Stimulated activated CD4-positive, alpha-beta T cell treated with anti-CD3 and anti-CD28 coated beads, Interleukin-1b, Interleukin-23, amount 100 ng/mL, for 48 hours (primary cell): ENCODE results near the gene FBN2.
"Not testable (repeated sequence)": the region's sequence is repeated elsewhere in the genome, so short reads cannot be mapped to it uniquely, and the experiment has no call there.

Experiments used
- DNase-seq: peaks from one replicate; pipeline ENCODE4 v3.0.0-alpha.2; 2020

The FBN2 gene

DNA sequence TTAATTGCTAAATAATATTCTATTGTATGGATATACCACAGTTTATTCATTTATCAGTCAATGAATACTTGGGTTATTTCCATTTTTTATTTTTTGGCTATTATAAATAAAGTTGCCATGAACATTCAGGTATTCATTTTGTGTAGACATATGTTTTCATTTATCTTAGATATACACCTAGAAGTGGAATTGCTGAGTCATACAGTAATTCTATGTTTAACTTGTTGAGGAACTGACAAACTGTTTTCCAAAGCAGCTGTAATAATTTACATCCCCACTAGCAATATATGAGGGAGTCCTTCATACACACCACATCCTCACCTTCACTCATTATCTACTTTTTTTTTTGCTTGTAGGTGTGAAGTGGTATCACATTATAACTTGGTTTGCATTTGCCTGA is 123.6 kb downstream of the FBN2 start:
- no peak for DNase-seq

DNA sequence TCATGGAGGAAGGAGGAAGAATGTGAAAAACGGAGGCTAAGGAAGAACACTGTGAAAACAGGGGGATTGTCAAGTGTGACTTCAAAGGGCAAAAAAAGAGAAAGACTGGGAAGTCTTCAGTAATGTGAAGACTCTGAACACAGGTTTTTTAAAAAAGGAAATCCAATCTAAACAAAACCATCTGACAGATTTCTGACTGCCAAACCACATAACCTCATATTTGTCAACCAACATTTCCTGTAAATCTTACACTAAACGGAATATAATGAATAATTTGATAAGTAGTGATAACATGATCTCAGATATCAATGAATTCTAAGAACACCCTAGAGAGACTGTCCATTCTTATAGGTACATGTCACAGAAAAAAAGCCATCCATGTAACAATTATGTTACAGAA is 124.7 kb downstream of the FBN2 start:
- no peak for DNase-seq

GRCh38 chr5:128412145-128412930 is 125.7 kb downstream of the FBN2 start:
- DNase-seq: no peak

DNA sequence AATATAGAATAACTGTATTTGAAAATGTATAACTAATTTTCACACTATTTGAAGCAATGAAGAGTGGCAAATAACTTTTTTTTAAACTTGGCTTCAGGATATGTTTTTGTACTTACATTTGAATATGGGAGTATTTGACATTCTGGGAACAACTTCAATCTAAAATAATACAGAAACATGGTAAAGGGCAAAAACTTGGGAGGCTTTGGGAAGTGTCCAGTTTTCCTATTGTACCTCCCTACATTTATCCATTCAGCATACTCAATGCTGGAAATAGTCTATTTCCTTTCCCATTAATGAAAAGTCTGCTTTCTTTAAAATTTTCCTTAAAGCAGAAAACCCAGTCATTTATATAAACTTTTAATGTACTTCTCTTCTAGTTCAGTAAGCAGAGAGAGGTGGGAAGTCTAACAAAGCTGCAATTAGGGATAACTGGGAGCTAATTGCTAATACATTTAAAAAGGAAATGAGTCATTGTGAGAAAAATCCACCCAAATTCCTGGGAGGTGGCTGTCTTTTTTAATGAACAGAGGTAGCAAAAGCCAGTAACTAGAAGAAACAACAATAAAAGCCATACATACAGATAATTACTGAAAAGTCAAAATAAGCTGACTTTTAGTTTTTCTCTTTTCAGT is 128.8 kb downstream of the FBN2 start:
- DNase-seq: no peak

DNA sequence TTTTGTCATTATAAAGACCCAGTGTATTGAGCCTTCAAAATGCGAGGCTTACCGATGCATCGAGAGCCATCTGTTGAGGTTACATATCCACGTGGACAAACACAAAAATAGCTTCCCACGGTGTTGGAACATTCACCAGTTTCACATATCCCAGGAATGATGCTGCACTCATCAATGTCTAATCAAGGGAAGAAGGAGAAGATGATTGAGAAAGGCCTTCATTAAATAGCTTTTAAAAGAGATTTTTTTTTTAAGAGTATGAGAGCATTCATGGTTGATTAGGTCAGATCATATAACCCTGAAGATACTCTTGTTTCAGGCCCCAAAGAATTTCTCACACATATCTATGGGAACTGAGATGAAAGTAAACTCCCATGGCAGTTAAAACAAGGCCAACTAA is 129.4 kb downstream of the FBN2 start:
- no peak for DNase-seq

DNA sequence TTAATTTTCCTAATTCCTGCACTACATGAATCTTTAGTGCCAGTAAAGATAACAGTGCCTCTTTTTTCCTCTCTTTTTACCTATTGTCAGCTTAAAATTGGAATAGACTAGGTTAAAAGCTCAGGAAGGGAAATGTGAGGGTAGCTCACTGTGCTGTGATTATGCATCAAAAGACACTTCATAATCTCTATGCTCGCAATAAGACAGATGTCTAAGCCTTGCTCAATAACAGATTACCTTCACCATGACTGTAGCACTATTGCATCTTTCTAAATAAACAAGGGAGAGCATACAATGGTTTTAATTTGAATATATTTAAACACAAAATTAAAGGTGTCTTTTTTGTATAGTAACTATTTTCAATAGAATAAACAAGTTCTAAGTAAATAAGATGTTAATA is 130.1 kb downstream of the FBN2 start:
- no peak for DNase-seq

DNA sequence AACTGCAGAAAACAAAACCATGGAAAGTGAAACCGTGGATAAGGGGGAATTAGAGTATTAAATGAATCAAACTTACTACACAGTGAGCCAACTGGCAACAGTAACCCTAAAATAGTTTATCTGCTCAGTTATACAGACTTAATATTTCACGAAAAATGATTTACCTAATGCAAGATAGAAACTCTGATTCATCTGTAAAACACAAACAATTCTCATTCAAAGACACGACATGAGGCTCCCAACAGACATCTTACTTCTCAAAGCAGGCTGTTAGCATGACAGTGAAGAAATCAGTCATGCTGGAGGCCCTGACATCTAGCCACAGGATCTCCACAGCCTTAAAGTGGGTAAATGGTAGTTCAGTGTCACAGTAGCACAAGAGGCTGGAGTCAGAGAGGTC is 131.2 kb downstream of the FBN2 start:
- DNase-seq: no peak

GRCh38 chr5:128405159-128405558 is 132.9 kb downstream of the FBN2 start:
- DNase-seq: no peak

DNA sequence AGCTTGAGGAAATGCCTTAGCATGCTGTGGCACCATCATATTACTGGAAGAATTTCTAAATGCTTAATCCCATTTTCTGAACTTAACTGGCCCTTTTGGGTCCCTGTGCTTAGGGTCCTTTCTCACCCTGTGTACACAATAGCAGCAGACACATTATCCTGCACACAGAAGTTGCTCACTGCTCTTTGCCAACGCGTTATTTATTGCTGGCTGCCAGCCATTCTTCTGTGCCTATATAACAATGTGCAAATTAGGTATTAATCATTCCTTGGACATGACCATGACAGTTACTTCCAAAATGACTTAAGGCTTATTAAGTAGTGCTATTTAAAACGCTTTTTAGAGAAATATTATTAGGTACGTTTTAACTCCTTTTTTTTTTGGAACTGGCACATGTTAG is 134.7 kb downstream of the FBN2 start:
- no peak for DNase-seq

DNA sequence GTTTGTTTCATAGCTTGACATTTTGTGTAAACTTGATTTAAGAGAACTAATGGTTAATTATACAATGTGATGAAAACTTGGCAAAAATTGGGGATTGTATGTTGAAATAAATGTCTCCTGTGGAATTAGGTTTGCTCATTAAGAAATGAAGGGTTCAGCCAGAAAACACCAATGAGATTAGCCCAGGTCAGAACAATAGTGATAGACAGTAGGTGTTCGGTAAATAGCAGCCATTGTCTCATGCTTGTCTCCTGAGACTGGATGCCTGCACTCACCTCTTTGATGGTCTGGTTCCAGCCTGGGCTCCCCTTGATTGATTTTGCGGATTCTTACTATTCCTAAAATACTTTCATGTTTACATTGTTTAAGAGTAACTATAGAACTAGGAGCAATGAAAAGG is 135.5 kb downstream of the FBN2 start:
- no peak for DNase-seq

GRCh38 chr5:128400766-128401165 is 137.3 kb downstream of the FBN2 start:
- not testable (repeated sequence) for DNase-seq

DNA sequence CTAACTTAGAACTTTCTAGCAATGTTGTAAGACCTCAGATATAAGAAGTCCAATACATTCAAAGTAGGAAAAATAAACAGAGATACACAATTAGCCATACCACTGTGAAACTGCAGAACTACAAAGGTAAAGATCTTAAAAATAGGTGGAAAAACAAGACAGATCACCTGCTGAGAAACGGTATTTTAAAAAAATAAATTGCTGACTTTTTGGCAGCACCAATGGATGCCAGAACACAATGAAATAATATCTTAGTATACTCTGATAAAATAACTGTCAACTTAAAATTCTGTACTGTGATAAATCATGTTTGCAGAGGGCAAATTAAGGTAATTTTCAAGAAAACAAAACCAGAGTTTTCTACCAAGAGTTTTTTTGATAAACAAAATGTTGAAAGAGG is 138.9 kb downstream of the FBN2 start:
- no peak for DNase-seq

DNA sequence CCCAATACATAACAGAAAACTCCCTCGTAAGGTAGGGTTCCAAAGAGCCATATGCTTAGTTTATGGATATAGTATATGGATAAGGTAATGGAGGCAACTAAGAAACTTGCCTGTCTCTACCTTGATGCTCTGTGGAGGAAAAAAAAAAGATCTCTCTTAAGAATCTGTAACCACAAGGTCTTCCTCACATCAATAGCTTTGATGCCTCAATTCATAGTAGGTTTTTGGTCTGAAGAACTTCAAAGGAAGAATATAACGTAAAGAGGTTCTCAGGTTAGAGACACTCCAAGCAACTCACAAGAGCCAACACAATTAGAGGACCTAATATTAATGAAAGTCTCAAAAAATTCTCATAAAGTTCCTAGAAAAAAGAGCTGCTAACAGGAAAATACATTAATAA is 140.2 kb downstream of the FBN2 start:
- no peak for DNase-seq

- no peak for DNase-seq
Measured at GRCh38 chr5:128395073-128395472, 143.0 kb downstream of the FBN2 start.

DNA sequence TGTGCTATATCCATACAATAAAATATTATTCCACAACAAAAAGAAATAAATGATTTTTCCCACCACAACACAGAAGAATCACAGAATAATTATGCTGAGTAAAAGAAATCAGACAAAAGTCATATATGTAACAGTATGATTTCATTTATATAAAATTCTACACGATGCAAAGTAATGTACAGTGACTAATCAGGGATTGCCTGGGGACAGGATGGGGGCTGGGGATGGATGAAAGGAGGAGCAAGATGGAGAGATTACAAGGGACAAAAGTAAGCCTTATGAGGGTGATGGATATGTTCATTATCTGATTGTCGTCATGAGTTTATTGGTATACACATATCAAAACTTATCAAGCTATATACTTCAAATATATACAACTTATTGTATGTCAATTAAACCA is 154.0 kb downstream of the FBN2 start:
- DNase-seq: no peak

- no peak for DNase-seq
Measured at GRCh38 chr5:128380337-128380736, 157.7 kb downstream of the FBN2 start.

GRCh38 chr5:128378632-128379031 is 159.4 kb downstream of the FBN2 start:
- DNase-seq: no peak

- DNase-seq: no peak
Measured at GRCh38 chr5:128378196-128378595, 159.8 kb downstream of the FBN2 start.

GRCh38 chr5:128376577-128376976 is 161.5 kb downstream of the FBN2 start:
- DNase-seq: no peak

- no peak for DNase-seq
Measured at GRCh38 chr5:128366147-128366546, 171.9 kb downstream of the FBN2 start.

- no peak for DNase-seq
Measured at GRCh38 chr5:128362370-128362769, 175.7 kb downstream of the FBN2 start.

GRCh38 chr5:128358826-128359225 is 179.2 kb downstream of the FBN2 start:
- no peak for DNase-seq

DNA sequence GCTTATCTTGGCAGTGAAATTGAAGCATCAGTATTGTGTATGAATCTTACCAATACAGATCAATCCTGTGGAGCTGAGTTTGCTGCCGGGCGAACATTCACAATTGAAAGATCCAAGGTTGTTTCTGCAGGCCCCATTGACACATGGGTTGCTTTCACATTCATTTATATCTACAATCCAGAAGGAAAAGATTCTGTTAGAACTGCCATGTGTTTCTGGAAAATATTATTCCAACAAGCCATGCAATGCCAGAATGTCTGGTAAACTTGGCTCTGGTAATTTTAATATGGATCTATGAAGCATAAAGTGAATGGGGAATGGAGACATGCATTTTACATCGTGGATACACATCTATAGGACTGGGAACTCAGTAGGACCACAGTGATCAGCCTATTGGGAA is 180.8 kb downstream of the FBN2 start:
- no peak for DNase-seq

DNA sequence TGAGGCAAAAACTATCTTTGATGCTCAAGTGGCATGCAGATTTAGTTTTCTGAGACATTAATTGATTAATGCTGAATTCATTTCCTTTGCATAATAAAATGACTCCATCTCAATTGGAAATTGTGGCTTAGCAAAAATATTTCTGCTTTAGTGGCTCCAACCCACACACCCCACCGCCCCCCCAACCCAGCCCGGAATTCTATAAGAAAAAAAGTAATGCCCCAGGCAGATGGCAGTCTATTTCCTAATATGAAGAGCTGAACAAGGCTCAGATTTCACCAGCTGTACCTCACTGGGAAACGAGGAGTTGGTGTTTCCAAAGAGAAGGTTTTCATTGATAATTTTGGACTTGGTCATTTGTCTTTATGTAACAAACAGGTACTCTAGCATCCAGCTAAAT is 182.1 kb downstream of the FBN2 start:
- DNase-seq: no peak
